ENCODE data around the gene RACGAP1.

The RACGAP1 gene

DNA sequence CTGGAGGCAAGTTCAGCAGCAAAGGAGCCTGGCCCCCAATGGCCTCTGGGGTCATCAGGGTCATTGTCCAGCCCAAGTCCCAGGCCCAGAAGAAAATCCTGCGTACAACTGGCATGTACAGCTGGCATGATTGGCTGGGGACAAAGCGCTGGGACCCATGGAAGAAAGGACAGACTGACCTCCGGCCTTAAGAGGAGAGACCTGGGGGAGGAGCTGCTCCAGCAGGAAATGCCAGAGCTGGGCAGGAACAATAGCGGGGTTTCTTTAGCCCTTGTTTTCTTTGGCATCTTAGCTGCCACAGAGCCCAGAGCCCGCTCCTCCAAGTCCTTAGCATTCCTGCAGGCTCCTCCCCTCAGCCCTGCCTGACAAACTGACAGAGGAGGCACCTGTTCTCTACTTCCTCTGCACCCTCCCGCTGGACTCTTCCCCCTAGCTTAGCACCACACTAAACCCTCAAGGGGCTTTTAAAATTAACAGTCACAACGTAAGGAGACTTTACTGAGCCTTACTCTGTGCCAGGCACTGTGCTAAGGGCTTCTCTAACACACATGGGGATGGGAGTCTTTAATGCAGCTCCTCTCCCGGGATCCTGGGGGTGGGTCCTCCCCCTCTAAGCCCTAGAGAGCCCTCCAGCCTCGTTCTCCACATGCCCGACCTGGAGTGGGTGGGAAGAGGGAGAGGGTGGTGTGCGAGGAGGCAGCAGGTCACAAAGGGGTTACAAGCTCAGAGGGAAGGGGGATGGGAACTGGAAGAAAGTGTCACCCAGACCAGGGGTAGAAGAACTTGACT is 65.4 kb downstream of the RACGAP1 start:
- H3K27ac ChIP-seq (ENCODE audit: low read depth, low read length, poor library complexity, severe bottlenecking) = no peak overlapping the region
- no peak overlapping the region for H2AFZ ChIP-seq (ENCODE audit: low read length)
- no peaks in the 10 kb centered on the region for H4K20me1 ChIP-seq (ENCODE audit: insufficient read depth, low read length)
- H3K9ac ChIP-seq (ENCODE audit: low read length) = no peak overlapping the region
- no peaks in the 10 kb centered on the region for H3F3A ChIP-seq (ENCODE audit: insufficient read depth, low read length)
- no peak for TF ChIP-seq EZH2 (IDR thresholded peaks at IDR 0.05; ENCODE audit: borderline replicate concordance, low read length)
- TF ChIP-seq, protein P1, sequence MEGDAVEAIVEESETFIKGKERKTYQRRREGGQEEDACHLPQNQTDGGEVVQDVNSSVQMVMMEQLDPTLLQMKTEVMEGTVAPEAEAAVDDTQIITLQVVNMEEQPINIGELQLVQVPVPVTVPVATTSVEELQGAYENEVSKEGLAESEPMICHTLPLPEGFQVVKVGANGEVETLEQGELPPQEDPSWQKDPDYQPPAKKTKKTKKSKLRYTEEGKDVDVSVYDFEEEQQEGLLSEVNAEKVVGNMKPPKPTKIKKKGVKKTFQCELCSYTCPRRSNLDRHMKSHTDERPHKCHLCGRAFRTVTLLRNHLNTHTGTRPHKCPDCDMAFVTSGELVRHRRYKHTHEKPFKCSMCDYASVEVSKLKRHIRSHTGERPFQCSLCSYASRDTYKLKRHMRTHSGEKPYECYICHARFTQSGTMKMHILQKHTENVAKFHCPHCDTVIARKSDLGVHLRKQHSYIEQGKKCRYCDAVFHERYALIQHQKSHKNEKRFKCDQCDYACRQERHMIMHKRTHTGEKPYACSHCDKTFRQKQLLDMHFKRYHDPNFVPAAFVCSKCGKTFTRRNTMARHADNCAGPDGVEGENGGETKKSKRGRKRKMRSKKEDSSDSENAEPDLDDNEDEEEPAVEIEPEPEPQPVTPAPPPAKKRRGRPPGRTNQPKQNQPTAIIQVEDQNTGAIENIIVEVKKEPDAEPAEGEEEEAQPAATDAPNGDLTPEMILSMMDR (IDR thresholded peaks at IDR 0.05; ENCODE audit: low read length) = no peak
- no peaks in the 10 kb centered on the region for H3K9me2 ChIP-seq (ENCODE audit: low read depth, low read length)
- no peak overlapping the region for H3K4me3 ChIP-seq (ENCODE audit: low read depth, low read length, poor library complexity, severe bottlenecking)
- H3K4me1 ChIP-seq (ENCODE audit: insufficient read depth, low read length, severe bottlenecking) = no peaks in the 10 kb centered on the region
- H3K4me2 ChIP-seq (ENCODE audit: low read length) = no peak overlapping the region
- no peaks in the 10 kb centered on the region for H3K9me3 ChIP-seq (ENCODE audit: low read length)
- H3K36me3 ChIP-seq (ENCODE audit: insufficient read depth, low read length) = no peaks in the 10 kb centered on the region
- H3K79me2 ChIP-seq (ENCODE audit: insufficient read depth, low read length) = no peaks in the 10 kb centered on the region
- H3K27me3 ChIP-seq (ENCODE audit: insufficient read depth, low read length) = peaks cover 10% of the 10 kb centered on the region; the same call in 1 of the 2 replicates

DNA sequence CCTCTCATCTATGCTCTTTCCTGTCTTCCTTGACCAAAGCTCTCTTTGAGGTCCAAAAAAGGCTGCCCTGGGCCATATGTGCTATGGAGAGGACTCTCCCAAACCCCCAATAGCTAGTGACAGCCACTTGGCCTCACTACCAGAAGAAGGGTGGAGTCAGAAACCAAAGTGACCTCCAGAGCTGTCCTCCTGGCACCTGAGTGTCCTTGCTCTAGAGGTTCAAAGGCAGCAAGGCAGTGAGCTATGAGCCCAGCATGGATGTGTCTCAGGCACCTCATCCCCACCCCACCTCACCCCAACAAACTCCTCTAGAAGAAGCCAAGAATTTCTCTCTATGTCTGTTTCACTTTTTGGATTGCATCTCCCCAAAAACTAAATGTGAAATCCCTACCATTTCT is 67.7 kb downstream of the RACGAP1 start:
- no peaks in the 10 kb centered on the region for H3K4me1 ChIP-seq (ENCODE audit: insufficient read depth, low read length, severe bottlenecking)

DNA sequence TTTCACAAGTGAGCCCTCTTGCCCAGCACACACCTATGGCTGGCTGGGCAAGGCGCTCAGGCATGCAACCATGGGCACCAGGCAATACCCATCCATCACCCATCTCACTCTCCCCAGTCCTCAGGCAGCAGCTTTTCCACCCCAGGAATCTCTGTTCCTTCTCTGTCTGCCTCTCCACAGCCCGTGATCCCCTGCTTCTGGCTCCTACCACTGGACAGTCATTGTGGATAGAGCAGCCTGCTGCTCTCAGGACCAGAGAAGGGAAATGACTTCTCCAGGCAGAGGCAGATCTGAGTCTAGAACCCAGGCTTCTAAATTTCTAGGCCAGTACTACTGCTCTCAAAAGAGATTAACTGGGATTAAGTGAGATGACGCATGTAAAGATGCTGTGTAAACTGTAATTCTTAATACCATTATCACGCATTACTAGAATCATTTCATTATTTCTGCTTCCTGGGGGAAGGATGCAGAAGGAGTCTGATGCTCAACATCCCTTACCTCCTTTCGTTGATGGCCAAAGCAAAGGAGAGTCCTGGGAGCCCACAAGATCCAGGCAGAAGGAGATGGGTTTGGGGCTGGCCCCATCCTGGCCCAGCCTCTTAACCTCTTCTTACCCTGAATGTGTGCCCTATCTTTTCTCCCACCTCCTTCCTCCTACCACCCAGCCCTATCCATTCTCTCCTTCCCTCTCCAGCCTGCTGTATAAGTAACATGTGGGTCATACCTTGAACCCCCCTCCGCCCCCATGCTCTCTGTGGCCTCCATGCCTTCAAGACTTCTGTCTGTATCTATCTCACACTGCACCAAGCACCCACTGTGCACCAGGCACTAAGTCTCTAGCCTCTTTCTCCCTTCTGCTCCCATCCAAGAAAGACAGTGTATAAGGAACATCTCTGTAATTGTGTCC is 68.4 kb downstream of the RACGAP1 start:
- Histone ChIP-seq H3K79me2 (ENCODE audit: insufficient read depth, low read length) (no peaks in the 10 kb centered on the region), H2AFZ (ENCODE audit: low read length) (no peak overlapping the region), H3K4me3 (ENCODE audit: low read depth, low read length, poor library complexity, severe bottlenecking) (no peak overlapping the region), H3K9ac (ENCODE audit: low read length) (no peak overlapping the region), H3K9me2 (ENCODE audit: low read depth, low read length) (no peaks in the 10 kb centered on the region), H3K36me3 (ENCODE audit: insufficient read depth, low read length) (no peaks in the 10 kb centered on the region), H4K20me1 (ENCODE audit: insufficient read depth, low read length) (no peaks in the 10 kb centered on the region), H3K4me1 (ENCODE audit: insufficient read depth, low read length, severe bottlenecking) (no peaks in the 10 kb centered on the region), H3K27ac (ENCODE audit: low read depth, low read length, poor library complexity, severe bottlenecking) (no peak overlapping the region), H3K4me2 (ENCODE audit: low read length) (no peak overlapping the region), H3F3A (ENCODE audit: insufficient read depth, low read length) (no peaks in the 10 kb centered on the region), H3K9me3 (ENCODE audit: low read length) (no peaks in the 10 kb centered on the region), H3K27me3 (ENCODE audit: insufficient read depth, low read length) (peaks cover 14% of the 10 kb centered on the region)
- no peak for TF ChIP-seq EZH2 (IDR thresholded peaks at IDR 0.05; ENCODE audit: borderline replicate concordance, low read length)
- TF ChIP-seq, protein P1 (IDR thresholded peaks at IDR 0.05; ENCODE audit: low read length) = no peak

More for the DNA sequence above, 67.7 kb downstream of the RACGAP1 start:
- Histone ChIP-seq H3K79me2 (ENCODE audit: insufficient read depth, low read length) (no peaks in the 10 kb centered on the region), H3F3A (ENCODE audit: insufficient read depth, low read length) (no peaks in the 10 kb centered on the region), H4K20me1 (ENCODE audit: insufficient read depth, low read length) (no peaks in the 10 kb centered on the region), H3K9ac (ENCODE audit: low read length) (no peak overlapping the region), H2AFZ (ENCODE audit: low read length) (no peak overlapping the region), H3K9me2 (ENCODE audit: low read depth, low read length) (no peaks in the 10 kb centered on the region), H3K4me2 (ENCODE audit: low read length) (no peak overlapping the region), H3K36me3 (ENCODE audit: insufficient read depth, low read length) (no peaks in the 10 kb centered on the region), H3K27me3 (ENCODE audit: insufficient read depth, low read length) (peaks cover 14% of the 10 kb centered on the region), H3K9me3 (ENCODE audit: low read length) (no peaks in the 10 kb centered on the region), H3K27ac (ENCODE audit: low read depth, low read length, poor library complexity, severe bottlenecking) (no peak overlapping the region), H3K4me3 (ENCODE audit: low read depth, low read length, poor library complexity, severe bottlenecking) (no peak overlapping the region)
- TF ChIP-seq EZH2 (IDR thresholded peaks at IDR 0.05; ENCODE audit: borderline replicate concordance, low read length) = no peak
